ENCODE results near the gene ATP10B. TPM values are rescaled to one million over a fixed set of nuclear protein-coding genes. Genes with fewer than 3 reads are reported as not detected.
"Not testable (repeated sequence)": the region's sequence is repeated elsewhere in the genome, so short reads cannot be mapped to it uniquely, and the experiment has no call there.

Gene ATP10B
- total RNA-seq, 1 experiment from 2014 or later, result 0.11 TPM

DNA sequence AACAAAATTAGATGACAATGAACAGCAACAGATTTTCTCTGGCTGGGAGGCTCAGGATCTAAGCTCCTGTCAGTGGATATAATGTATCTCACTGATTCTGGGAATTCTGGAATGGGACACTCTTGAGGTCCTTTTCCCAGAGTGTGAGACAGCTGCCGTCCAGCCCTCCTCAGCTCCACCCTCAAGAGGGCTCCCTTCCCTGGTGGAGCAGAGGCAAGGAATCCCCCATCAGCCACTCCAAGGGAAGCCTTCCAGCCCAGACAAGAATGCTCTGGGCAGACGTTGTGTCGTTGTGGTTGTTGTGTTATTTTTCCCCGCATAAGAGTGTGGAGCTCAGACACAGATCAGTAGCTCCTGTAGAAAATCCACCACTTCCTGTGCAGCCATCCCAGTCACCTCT lies 47.7 kb upstream of the ATP10B start (continued):
- TF ChIP-seq ZNF396 (CRISPR knock-in tag; IDR thresholded peaks at IDR 0.05; ENCODE audit: borderline replicate concordance) (no peak), NR1H2 (CRISPR knock-in tag; IDR thresholded peaks at IDR 0.05) (no peak)
- TF ChIP-seq, protein P1, sequence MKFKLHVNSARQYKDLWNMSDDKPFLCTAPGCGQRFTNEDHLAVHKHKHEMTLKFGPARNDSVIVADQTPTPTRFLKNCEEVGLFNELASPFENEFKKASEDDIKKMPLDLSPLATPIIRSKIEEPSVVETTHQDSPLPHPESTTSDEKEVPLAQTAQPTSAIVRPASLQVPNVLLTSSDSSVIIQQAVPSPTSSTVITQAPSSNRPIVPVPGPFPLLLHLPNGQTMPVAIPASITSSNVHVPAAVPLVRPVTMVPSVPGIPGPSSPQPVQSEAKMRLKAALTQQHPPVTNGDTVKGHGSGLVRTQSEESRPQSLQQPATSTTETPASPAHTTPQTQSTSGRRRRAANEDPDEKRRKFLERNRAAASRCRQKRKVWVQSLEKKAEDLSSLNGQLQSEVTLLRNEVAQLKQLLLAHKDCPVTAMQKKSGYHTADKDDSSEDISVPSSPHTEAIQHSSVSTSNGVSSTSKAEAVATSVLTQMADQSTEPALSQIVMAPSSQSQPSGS (CRISPR knock-in tag; IDR thresholded peaks at IDR 0.05; ENCODE audit: borderline replicate concordance, low read depth), result no peak

- H3K27me3 Mint-ChIP-seq (ENCODE audit: low read depth); ATAC-seq; POLR2A ChIA-PET; H3K36me3 Mint-ChIP-seq; DNase-seq (ENCODE audit: low spot score); CTCF ChIA-PET; H3K4me1 Mint-ChIP-seq; H3K4me3 Mint-ChIP-seq; H3K27ac Mint-ChIP-seq: not testable (repeated sequence)
- H3K9me3 Mint-ChIP-seq, result peaks cover 25% of the 10 kb centered on the region
Measured at GRCh38 chr5:160893180-160893964, 41.4 kb upstream of the ATP10B start.

DNA sequence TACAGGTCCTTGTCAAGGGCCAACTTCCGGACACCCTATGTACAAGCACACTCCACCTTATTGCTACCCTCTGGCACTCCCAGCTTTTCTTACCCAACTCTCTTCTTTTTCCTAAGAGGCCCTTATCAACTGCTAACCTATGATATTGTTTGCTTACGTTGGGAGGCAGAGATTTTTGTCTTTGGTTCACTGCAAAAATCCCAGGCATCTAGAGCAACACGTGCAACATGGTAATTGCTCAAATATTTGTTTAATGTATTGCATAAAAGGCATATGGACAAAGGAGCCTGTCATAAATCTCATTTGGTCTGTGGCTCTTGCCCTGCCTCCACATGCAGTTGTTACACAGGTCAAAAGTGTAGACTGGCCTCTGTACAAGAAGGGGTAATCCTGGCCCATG lies 35.8 kb upstream of the ATP10B start:
- DNase-seq (ENCODE audit: low spot score) (no peak), ATAC-seq (no peak)
- Mint-ChIP-seq H3K4me3 (no peak overlapping the region), H3K4me1 (peaks cover 11% of the 10 kb centered on the region), H3K36me3 (peaks cover 4% of the 10 kb centered on the region; the same call in 1 of the 2 replicates), H3K9me3 (peaks cover 5% of the 10 kb centered on the region), H3K27me3 (ENCODE audit: low read depth) (no peaks in the 10 kb centered on the region), H3K27ac (no peak overlapping the region)
- ChIA-PET CTCF (no interaction called here), POLR2A (no interaction called here)
- TF ChIP-seq ELF4 (CRISPR knock-in tag; IDR thresholded peaks at IDR 0.05; ENCODE audit: low read depth) (no peak), GABPB1 (CRISPR knock-in tag; IDR thresholded peaks at IDR 0.05) (peak; percentile 63)

GRCh38 chr5:160873560-160874200 lies 21.7 kb upstream of the ATP10B start:
- ATAC-seq; H3K9me3 Mint-ChIP-seq; H3K27me3 Mint-ChIP-seq (ENCODE audit: low read depth); H3K27ac Mint-ChIP-seq; POLR2A ChIA-PET; H3K36me3 Mint-ChIP-seq: not testable (repeated sequence)
- peak overlapping the region; percentile 88 for H3K4me3 Mint-ChIP-seq
- peaks cover 22% of the 10 kb centered on the region for H3K4me1 Mint-ChIP-seq
- DNase-seq (ENCODE audit: low spot score), result peak; percentile 50
- CTCF ChIA-PET, result interaction anchor here (1.1 kb wide), 1 partner anchor 57 kb away, joined by 3 read pairs; no protein-coding TSS in a partner anchor

- CTCF ChIA-PET, result no interaction called here
- no peaks in the 10 kb centered on the region; the same call in 1 of the 2 replicates for H3K27me3 Mint-ChIP-seq (ENCODE audit: low read depth)
- ATAC-seq (peak; percentile 80), DNase-seq (ENCODE audit: low spot score) (no peak)
- H3K27ac Mint-ChIP-seq, result 0 out of 2 replicates have a peak overlapping the region, but pooled peaks have one; percentile 6
- no peak for TF ChIP-seq NR2C2 (CRISPR knock-in tag; IDR thresholded peaks at IDR 0.05)
- no peaks in the 10 kb centered on the region for H3K36me3 Mint-ChIP-seq
- peaks cover 22% of the 10 kb centered on the region for H3K4me1 Mint-ChIP-seq
- no peaks in the 10 kb centered on the region for H3K9me3 Mint-ChIP-seq
- H3K4me3 Mint-ChIP-seq, result no peak overlapping the region
- POLR2A ChIA-PET, result no interaction called here
Measured at GRCh38 chr5:160869989-160870521, 18.0 kb upstream of the ATP10B start.

DNA sequence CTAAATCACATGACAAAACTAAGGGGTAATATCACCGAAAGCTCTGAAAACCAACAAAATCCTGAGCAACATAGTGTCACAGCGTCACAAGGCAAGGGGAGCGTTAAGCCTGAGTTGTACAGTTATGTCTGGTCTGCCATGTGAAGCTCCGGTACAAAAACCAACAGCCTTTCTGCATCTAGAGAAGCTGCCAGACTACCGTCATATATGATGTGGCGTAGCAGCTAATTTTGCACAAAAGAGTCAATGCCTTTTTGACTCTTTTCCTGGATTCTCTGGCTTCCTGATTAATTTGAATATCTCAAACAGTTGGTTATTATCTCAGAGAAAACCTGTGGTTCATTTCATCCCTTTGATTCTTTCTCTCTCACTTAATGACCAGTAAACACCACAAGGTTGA lies 16.0 kb upstream of the ATP10B start:
- H3K27ac Mint-ChIP-seq, result no peak overlapping the region
- peaks cover 17% of the 10 kb centered on the region for H3K4me1 Mint-ChIP-seq
- DNase-seq (ENCODE audit: low spot score) (no peak), ATAC-seq (no peak)
- no peaks in the 10 kb centered on the region for H3K27me3 Mint-ChIP-seq (ENCODE audit: low read depth)
- peaks cover 7% of the 10 kb centered on the region for H3K9me3 Mint-ChIP-seq
- no peaks in the 10 kb centered on the region for H3K36me3 Mint-ChIP-seq
- no peak for TF ChIP-seq ERG (CRISPR knock-in tag; IDR thresholded peaks at IDR 0.05)
- no peak for TF ChIP-seq OVOL2 (CRISPR knock-in tag; IDR thresholded peaks at IDR 0.05; ENCODE audit: borderline replicate concordance)
- no peak for TF ChIP-seq STAT6 (CRISPR knock-in tag; conservative IDR thresholded peaks at IDR 0.05; ENCODE audit: low read depth)
- H3K4me3 Mint-ChIP-seq, result no peak overlapping the region
- ChIA-PET CTCF (interaction anchor here (0.9 kb wide), 1 partner anchor 429 kb away, joined by 3 read pairs; no protein-coding TSS in a partner anchor), POLR2A (no interaction called here)

Measured in WTC11 (cell line).